ENCODE results near the gene CUBN.

Gene CUBN

GRCh38 chr10:16856567-16856966, 273.0 kb downstream of the CUBN start:
- POLR2A ChIA-PET = no interaction called here
- CTCF ChIA-PET = interaction anchor here (0.7 to 1.3 kb wide), 2 partner anchors 573 to 748 kb away, joined by 3 to 4 read pairs; no protein-coding TSS in a partner anchor

GRCh38 chr10:16856092-16856491, 273.5 kb downstream of the CUBN start:
- POLR2A ChIA-PET = no interaction called here
- H3K4me1 ChIP-seq (ENCODE audit: control insufficient read depth, insufficient read depth, low read length) = peaks cover 4% of the 10 kb centered on the region; the same call in 1 of the 2 replicates
- H3K4me3 ChIP-seq (ENCODE audit: low read depth, low read length) = no peak overlapping the region
- no peaks in the 10 kb centered on the region for H3K9me3 ChIP-seq (ENCODE audit: control insufficient read depth, insufficient read depth, low read depth, low read length)
- CTCF ChIA-PET = interaction anchor here (0.6 to 1.3 kb wide), 3 partner anchors 13 to 574 kb away, joined by 3 to 4 read pairs (median 3); no protein-coding TSS in a partner anchor
- TF ChIP-seq ZNF596 (tag by site-specific recombination; IDR thresholded peaks at IDR 0.05) (no peak), ZNF274 (IDR thresholded peaks at IDR 0.05; ENCODE audit: low read length) (no peak), ZNF274 (tag by site-specific recombination; IDR thresholded peaks at IDR 0.05; ENCODE audit: borderline replicate concordance) (no peak), ZNF140 (tag by site-specific recombination; IDR thresholded peaks at IDR 0.05) (no peak), ZNF449 (tag by site-specific recombination; IDR thresholded peaks at IDR 0.05) (no peak), ZNF513 (tag by site-specific recombination; IDR thresholded peaks at IDR 0.05) (no peak), ZNF133 (tag by site-specific recombination; IDR thresholded peaks at IDR 0.05) (no peak), ZNF366 (tag by site-specific recombination; conservative IDR thresholded peaks at IDR 0.05) (no peak), HOXD13 (CRISPR knock-in tag; IDR thresholded peaks at IDR 0.05; ENCODE audit: borderline replicate concordance) (no peak), ZNF132 (tag by site-specific recombination; IDR thresholded peaks at IDR 0.05; ENCODE audit: borderline replicate concordance) (no peak), MEIS1 (CRISPR knock-in tag; IDR thresholded peaks at IDR 0.05; ENCODE audit: borderline replicate concordance) (no peak), ZNF571 (tag by site-specific recombination; IDR thresholded peaks at IDR 0.05) (no peak), ZFP69B (tag by site-specific recombination; IDR thresholded peaks at IDR 0.05) (no peak), TSHZ1 (tag by site-specific recombination; IDR thresholded peaks at IDR 0.05; ENCODE audit: borderline replicate concordance) (no peak)
- H3K36me3 ChIP-seq (ENCODE audit: control insufficient read depth in 2 of 2, insufficient read depth in 1 of 2, low read length in 2 of 2) = no peaks in the 10 kb centered on the region
- H3K27ac ChIP-seq (ENCODE audit: extremely low read depth, low read depth, low read length) = no peak overlapping the region

More at GRCh38 chr10:16856567-16856966, 273.0 kb downstream of the CUBN start:
- Histone ChIP-seq H3K4me1 (ENCODE audit: control insufficient read depth, insufficient read depth, low read length) (peaks cover 4% of the 10 kb centered on the region; the same call in 1 of the 2 replicates), H3K27ac (ENCODE audit: extremely low read depth, low read depth, low read length) (no peak overlapping the region), H3K4me3 (ENCODE audit: low read depth, low read length) (no peak overlapping the region), H3K9me3 (ENCODE audit: control insufficient read depth, insufficient read depth, low read depth, low read length) (no peaks in the 10 kb centered on the region), H3K36me3 (ENCODE audit: control insufficient read depth in 2 of 2, insufficient read depth in 1 of 2, low read length in 2 of 2) (no peaks in the 10 kb centered on the region)
- TF ChIP-seq ZNF280C (tag by site-specific recombination; IDR thresholded peaks at IDR 0.05) (no peak), ZFHX2 (tag by site-specific recombination; conservative IDR thresholded peaks at IDR 0.05) (no peak), EGR2 (tag by site-specific recombination; IDR thresholded peaks at IDR 0.05; ENCODE audit: low read depth) (no peak)
